Mammary epithelial cell (primary cell): ENCODE results near the gene SPRR1B.

Experiments used
- CTCF ChIP-seq, 2 donors: IDR thresholded peaks in 1 of 2; conservative IDR thresholded peaks in 1 of 2; 2 replicates each; pipeline ENCODE4 v1.5.1; 2011 to 2012; ENCODE audit warnings: inconsistent platforms in 2 of 2, low read length in 2 of 2, mild to moderate bottlenecking in 2 of 2, control low read depth in 1 of 2, low read depth in 1 of 2; ENCODE audit not compliant: insufficient read depth in 1 of 2; ENCODE audit errors: extremely low read depth in 1 of 2
- EZH2 ChIP-seq: IDR thresholded peaks from 2 replicates; pipeline ENCODE4 v1.6.1; 2012; ENCODE audit warnings: low read length, inconsistent platforms, borderline replicate concordance

DNA sequence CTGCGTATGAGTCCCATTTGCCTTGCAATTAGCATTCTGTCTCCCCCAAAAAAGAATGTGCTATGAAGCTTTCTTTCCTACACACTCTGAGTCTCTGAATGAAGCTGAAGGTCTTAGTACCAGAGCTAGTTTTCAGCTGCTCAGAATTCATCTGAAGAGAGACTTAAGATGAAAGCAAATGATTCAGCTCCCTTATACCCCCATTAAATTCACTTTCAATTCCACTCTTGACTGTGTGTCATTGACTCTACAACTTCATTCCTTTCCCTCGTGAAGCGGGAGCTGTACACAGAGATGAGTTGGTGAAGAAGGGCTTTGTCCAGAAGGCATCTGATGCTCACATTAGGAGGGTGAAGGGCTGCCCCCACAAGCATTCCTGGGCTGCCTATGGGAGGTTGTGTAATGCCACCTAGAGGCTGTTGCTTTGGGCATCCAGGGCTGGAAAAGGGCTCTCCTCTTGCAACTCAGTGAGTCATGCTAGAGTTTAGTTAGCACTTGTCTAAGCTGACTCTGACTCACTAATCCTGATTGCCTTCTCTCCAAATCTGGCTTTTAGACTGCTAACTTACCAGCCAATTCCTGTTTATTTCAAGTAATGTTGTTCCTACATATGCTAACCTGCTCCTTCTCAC is 1.8 kb downstream of the SPRR1B start:
- TF ChIP-seq CTCF (conservative IDR thresholded peaks at IDR 0.05 in 1 of 2, IDR thresholded peaks at IDR 0.05 in 1 of 2; ENCODE audit: extremely low read depth in 1 of 2, insufficient read depth in 1 of 2, low read depth in 1 of 2, low read length in 2 of 2) (peak; percentile 63 to 73), EZH2 (no peak)
